ENCODE measurements around the gene RFX1.
"Not testable (repeated sequence)": the region's sequence is repeated elsewhere in the genome, so short reads cannot be mapped to it uniquely, and the experiment has no call there.

RFX1 gene

GRCh38 chr19:13979244-13979615, 26.9 kb downstream of the RFX1 start:
- DNase-seq (ENCODE audit: low read depth, low spot score), result no peak

- peak; percentile 62 for DNase-seq (ENCODE audit: low read depth, low spot score)
Observed at GRCh38 chr19:13978351-13979243, 27.5 kb downstream of the RFX1 start.

DNA sequence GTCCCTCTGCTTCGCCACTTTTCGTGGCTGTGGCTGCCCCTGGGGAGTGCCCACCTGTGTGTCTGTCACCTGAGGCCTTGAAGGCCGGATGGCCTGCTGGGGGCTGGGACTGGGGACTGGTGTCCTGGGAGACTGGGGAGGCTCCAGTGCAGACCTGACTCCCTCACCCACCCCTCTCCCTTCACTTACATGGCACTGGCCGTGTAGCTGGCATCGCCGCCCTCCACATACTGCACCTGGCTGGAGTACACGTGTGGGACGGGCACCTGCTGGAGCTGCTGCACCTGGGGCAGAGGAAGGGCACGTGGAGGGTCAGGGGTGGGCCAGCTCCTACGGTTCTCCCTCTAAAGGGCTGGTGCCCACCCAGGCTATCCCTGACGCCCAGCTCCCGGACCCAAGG, 28.3 kb downstream of the RFX1 start:
- no peak for DNase-seq (ENCODE audit: low read depth, low spot score)

DNA sequence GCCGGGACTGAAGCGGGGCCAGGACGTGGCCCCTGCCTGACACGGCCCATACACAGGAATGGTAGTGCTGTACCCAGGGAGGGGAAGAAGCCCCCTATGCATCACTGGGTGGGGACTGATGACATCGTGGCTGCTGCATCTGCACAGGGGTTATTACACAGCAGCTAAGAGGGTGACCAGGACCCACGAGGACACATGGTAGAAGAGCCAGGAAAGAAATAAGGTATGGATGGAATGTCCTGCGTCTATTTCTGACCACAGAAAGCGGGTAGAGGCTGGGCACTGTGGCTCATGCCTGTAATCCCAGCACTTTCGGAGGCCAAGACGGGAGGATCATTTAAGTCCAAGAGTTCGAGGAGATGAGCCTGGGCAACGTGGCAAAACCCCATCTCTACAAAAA, 29.7 kb downstream of the RFX1 start:
- no peak for DNase-seq (ENCODE audit: low read depth, low spot score)

- DNase-seq (ENCODE audit: low read depth, low spot score), result no peak
Observed at GRCh38 chr19:13975870-13976269, 30.2 kb downstream of the RFX1 start.

DNA sequence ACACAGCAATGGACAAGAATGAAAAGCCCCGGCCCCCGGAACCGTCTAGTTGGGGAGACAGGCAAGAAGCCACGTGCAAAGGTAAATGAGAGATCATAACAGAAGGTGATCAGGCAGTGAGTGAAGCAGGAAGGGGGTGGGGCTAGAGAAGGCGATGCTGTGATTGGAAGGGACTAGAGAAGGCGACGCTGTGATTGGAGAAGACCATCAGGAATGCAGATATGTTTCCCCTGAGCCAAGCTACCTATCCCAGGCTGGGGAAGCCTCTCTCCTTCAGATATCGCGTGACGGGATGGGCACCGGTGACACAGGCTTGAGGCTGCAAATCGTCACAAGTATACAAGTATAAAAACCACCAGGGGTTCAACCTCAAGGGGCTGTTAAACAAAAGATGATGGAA, 32.0 kb downstream of the RFX1 start:
- DNase-seq (ENCODE audit: low read depth, low spot score), result peak; percentile 42

DNA sequence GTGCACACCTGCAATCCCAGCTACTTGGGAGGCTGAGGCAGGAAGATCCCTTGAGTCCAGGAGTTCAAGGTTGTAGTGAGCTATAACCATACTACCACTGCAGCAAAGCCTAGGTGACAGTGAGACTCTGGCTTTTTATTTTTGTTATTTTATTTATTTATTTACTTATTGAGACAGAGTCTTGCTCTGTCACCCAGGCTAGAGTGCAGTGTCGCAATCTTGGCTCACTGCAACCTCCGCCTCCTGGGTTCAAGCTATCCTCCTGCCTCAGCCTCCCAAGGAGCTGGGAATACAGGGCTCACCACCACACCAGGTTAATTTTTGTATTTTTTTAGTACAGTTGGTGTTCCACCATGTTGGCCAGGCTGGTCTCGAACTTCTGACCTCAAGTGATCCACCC, 32.6 kb downstream of the RFX1 start:
- not testable (repeated sequence) for DNase-seq (ENCODE audit: low read depth, low spot score)

DNA sequence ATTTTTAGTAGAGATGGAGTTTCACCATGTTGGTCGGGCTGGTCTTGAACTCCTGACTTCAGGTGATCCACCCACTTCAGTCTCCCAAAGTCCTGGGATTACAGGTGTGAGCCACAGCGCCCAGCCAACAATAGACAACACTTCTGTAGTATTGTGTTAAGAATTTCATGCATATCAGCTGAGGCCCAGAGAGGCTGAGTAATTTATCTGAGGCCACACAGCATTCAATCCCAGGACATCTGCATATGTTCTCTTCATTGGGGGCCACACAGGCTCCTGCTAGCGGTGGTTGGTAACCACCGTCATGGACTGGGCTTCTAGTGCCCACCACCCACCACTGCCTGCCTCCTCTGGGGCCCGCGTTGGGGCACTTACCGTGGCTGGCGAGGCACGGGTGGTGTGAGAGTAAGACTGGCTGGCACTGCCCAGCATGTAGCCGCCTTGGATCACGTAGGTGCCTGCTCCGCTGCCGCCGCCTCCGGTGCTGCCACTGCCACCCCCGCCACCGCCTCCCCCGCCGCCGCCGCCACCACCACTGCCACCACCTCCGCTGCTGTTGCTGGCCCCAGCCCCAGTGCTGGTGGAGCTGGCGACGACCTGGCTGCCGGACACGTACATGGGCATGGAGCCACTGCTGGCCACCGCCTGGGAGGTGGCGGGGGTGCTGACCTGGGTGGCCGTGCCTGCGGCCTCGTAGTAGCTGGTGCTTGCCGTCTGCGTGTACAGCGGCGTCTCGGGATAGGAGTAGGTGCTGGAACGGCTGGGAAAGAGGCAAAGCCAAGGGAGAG, 33.6 kb downstream of the RFX1 start:
- no peak for DNase-seq (ENCODE audit: low read depth, low spot score)

DNA sequence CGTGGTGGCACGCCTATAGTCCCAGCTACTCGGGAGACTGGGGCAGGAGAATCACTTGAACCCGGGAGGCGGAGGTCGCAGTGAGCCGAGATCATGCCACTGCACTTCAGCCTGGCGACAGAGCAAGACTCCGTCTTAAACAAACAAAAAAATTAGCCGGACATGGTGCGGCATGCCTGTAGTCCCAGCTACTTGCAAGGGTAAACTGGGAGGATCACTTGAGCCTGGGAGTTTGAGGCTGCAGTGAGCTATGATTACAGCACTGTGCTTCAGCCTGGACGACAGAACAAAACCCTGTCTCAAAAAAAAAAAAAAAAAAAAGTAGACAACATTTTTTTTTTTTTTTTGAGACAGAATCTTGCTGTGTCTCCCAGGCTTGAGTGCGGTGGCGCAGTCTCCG, 34.3 kb downstream of the RFX1 start:
- DNase-seq (ENCODE audit: low read depth, low spot score), result not testable (repeated sequence)

DNA sequence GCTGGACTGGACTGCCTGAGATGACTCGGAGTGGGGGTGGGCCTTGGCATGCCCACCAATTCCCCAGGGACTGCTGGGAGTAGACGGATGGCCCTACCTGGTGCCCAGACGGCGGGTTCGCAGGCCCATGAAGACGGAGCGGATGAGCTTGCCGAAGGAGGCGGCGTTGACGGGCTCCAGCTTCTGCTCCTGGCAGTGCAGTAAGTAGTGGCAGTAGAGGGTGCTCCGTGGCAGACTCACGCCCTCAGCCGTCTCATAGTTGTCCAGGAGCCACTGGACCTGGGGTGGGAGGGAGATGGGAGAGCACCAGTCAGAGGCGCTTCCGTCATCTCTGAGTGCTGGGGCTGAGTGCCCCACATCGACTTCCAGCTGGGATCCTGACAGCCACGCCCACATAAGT, 36.2 kb downstream of the RFX1 start:
- no peak for DNase-seq (ENCODE audit: low read depth, low spot score)

- no peak for DNase-seq (ENCODE audit: low read depth, low spot score)
Observed at GRCh38 chr19:13968999-13969398, 37.1 kb downstream of the RFX1 start.

DNA sequence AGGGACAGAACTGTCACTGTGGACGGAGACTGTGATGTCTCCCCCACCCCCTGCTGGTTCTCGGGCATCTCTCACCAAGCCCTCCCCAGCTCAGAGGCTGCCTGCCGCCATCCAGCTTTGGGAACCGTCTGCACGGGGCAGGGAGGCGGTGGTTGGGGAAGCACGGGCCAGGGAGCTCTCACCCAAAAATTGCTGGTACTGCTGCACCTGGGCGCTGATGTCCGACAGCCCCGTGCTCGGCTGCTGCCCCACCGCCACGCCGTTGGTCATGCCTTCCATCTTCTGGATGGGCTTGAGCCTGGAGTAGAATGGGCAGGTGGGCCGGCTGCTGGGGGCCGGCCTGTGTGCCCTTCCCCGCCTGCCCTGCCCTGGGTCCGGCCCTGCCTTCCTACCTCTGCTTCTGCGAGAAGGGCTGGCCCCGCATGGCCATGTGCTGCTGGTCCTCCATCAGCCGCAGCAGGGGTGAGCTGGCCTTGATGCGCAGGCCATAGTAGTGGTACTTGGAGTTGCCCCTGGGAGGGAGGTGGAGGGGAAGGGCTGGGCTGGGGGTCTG, 37.7 kb downstream of the RFX1 start:
- no peak for DNase-seq (ENCODE audit: low read depth, low spot score)

- not testable (repeated sequence) for DNase-seq (ENCODE audit: low read depth, low spot score)
Observed at GRCh38 chr19:13967206-13967605, 38.9 kb downstream of the RFX1 start.

- DNase-seq (ENCODE audit: low read depth, low spot score), result no peak
Observed at GRCh38 chr19:13966684-13967128, 39.4 kb downstream of the RFX1 start.

DNA sequence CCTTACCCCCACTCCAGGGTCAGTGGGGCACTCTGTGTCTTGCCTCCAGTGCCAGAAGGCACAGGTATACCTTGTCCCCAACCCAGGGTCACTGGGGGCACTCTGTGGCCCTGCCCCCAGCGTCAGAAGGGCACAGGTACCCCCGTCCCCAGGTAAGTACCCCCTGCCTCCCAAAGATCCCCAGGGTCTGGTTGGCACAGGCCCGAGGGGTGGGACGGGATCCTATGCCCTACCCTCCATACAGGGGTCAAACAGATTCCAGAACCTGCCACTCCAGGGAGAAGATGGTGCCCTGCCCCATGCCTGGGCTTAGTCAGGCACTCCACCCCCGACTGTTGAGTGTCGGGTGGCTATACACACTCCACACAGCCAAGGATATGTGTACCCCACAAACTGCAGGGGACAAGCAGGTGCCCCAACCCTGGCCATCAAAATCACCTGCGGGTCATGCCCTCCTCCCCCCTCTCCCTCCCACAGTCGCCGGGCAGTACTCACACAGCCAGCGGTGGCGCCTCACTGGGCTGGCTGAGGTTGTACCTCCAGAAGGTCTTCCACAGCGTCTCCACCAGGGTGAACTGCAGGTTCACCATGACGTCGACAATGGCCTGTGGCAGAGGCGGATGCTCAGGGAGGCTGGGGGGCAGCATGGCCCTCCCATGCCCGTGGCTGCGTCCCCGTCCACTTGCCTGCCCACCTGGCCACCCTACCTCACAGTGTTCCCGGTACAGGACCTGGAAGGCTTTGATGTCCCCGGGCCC, 40.0 kb downstream of the RFX1 start:
- no peak for DNase-seq (ENCODE audit: low read depth, low spot score)

- no peak for DNase-seq (ENCODE audit: low read depth, low spot score)
Observed at GRCh38 chr19:13965377-13965896, 40.7 kb downstream of the RFX1 start.

DNA sequence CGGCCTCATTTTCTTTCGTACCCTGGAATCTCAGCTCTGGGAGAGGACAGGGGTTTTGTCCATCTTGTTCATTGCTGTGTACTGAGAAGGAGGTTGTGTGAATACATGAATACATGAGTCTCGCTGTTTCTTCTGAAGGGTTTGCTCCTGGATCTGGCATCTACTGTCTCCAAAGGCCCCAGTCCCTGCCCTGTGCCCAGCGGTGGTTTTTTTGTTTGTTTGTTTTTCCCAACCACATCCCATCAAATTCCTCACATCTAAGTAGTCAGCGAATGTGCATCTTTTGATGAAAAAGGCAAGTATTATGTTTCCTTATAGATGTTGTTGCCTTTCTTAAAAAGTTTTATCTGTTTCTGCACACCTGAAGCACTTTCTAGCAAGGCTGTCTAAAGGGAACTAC, 41.3 kb downstream of the RFX1 start:
- peak; percentile 49 for DNase-seq (ENCODE audit: low read depth, low spot score)

- DNase-seq (ENCODE audit: low read depth, low spot score), result no peak
Observed at GRCh38 chr19:13963603-13964105, 42.5 kb downstream of the RFX1 start.

DNA sequence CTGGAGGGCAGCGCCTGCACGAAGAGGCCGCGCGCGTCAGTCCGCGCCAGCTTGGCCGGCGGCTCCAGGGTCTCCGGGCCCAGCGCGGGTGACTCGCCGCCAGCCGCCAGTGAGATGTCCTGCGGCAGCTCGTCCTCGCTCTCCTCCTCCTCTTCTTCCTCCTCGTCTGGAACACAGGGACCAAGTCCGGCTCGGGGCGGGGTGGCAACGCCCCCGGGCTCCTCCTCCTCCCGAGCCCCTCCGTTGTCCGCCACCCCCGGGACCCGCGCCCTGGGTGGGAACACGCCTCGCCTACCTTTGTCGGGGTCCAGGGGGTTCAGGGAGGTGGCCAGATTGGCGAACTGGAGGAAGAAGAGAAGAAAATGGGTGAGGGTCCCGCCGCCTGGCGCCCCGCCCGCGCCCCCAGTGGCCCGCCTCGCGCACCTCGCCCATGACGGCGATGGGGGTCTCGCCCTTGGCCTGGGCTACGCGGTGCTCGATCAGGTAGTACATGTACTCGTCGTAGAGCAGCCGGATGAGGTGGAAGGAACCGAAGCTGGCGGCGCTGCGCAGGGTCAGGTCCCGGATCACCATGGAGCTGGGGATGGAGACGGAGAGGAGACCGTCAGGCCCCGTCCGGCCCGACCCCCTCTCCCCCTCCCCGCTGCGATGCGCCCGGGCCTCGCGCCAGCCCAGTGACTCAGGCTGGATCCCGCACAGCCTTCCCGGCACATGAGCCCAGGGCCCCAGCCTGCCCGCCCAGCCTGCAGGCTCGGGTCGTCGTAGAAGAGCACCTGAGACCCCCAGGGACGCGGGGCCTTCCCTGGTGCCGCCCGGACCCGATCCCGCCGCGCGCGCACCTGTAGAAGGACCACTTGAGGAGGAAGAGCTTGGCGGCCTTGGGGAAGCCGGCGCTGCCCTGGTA, 43.2 kb downstream of the RFX1 start:
- peak; percentile 86 for DNase-seq (ENCODE audit: low read depth, low spot score)
